Cardiac fibroblast (primary cell): ENCODE measurements around the gene PHF12.
A peak's percentile ranks its signal among the peaks of the same experiment; 100 is the strongest.
"Not testable (repeated sequence)": the region's sequence is repeated elsewhere in the genome, so short reads cannot be mapped to it uniquely, and the experiment has no call there.

Experiments used
- DNase-seq, 2 donors: peaks; one replicate each; pipeline versions ENCODE4 v3.0.0 to v3.0.0-alpha.2; 2010; ENCODE audit warnings: low read depth in 2 of 2
- H3K4me3 ChIP-seq, 2 donors: replicated peaks in 1 of 2; 1 replicate in 1 of 2; 2 replicates in 1 of 2; pipeline ENCODE4 v1.5.1; 2011; ENCODE audit warnings: low read depth in 2 of 2, low read length in 2 of 2, mild to moderate bottlenecking in 2 of 2, moderate library complexity in 1 of 2
- TF ChIP-seq, protein P1 (sequence below): IDR thresholded peaks from one replicate; pipeline ENCODE4 v1.5.1; 2011; ENCODE audit warnings: low read depth, mild to moderate bottlenecking, low read length, inconsistent platforms

The PHF12 gene

DNA sequence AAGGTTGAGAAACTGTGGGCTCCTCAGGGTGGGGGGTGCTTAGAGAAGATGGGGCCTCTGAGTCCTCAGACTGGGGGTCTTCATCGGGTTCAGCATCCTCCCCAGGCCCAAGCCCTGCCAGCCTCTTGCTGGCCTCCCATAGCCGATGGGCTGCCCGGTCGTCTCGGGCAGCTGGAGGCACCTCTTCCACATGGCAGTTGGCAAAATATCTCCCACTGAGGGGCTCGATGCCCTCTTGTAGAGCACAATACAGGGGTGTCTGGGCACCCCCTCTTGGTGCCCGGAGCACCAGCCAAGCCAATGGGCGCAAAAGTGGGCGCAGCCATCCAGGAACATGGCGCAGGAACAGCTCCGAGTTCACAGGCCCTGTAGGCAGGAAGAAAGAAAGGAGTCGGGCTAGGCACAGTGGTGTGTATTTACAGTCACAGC lies 52.8 kb downstream of the PHF12 start:
- no peak for DNase-seq
- H3K4me3 ChIP-seq = no peak overlapping the region
- TF ChIP-seq, protein P1, sequence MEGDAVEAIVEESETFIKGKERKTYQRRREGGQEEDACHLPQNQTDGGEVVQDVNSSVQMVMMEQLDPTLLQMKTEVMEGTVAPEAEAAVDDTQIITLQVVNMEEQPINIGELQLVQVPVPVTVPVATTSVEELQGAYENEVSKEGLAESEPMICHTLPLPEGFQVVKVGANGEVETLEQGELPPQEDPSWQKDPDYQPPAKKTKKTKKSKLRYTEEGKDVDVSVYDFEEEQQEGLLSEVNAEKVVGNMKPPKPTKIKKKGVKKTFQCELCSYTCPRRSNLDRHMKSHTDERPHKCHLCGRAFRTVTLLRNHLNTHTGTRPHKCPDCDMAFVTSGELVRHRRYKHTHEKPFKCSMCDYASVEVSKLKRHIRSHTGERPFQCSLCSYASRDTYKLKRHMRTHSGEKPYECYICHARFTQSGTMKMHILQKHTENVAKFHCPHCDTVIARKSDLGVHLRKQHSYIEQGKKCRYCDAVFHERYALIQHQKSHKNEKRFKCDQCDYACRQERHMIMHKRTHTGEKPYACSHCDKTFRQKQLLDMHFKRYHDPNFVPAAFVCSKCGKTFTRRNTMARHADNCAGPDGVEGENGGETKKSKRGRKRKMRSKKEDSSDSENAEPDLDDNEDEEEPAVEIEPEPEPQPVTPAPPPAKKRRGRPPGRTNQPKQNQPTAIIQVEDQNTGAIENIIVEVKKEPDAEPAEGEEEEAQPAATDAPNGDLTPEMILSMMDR = no peak

DNA sequence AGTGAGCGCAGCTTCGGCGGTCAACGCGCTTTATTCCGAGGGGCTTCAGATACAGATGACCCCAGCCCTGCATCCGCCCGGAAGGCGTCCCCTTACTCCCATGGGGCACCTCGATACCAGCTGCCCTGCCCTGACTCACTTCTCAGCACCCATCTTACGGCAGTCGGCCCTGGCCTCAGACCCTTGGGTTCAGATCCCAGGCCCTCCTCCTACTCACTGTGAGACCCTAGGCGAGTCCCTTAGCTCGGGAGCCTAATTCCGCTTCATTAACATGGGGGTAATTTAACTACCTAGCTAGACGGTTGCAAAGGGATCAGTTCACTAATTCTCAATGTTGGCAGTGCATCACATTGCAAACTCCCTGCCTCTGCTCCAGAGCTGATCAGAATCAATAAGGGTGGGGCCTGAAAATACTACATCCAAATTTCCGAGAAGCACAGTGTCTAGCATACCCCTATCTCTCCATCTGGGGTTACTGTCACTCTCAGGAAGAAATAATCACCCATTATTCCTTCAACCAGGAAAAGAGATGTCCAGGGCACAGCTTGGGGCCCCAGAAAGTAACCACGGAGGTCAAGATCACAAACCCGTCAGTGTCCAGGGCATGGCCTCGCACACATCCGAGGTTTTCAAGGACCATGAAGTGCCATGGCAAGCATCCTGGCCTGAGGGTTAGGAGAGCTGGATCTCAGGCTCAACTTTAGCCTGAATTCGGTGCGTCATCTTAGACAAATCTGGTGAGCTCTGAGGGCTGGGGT lies 53.4 kb downstream of the PHF12 start:
- H3K4me3 ChIP-seq = peak overlapping the region; percentile 83 to 86
- DNase-seq = no peak
- TF ChIP-seq, protein P1 = no peak

DNA sequence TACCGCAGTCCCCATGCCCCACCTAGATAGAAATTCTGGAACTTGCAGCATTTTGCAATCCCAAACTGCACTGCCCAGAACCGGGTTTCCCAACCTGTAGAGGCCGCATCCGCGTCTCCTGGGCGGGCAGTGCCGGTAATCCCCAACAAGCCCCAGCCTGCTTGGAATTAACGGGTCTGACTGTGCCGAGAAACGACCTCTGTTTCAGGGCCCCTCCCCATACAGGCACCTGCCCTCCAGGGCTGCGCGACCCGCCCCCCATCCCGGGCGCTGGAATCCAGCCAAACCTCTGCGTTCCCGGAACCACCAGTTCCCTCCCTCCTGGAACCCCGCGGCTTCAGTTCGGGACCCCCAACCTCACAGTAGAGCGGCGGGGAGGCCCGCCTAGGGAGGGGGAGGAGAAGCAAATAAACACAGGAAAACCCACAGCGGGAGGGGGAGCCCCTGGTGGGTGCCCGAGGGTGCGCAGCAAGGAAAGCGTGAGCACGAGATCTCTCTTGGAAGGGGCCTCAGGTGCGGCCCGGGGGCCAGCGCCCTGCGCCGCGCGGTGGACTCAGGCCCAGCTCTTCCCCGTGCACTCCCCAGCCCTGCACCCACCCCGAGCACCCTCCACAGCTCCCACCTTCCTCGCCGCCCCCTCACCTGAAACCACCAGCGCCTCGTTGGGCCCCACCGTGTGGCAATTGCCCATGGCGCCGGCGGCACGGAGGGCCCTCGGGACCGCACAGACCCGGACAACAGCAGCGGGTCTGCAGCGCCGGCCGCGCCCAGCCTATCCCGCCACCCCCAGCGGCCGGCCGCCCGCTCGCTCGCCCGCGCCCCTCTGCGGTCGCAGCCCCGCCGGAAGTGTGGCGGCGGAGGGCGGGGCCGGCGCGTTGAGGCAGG lies 54.2 kb downstream of the PHF12 start, which contains the start of gene FLOT2:
Gene FLOT2, minus strand, starts transcription at position 850 of the 885 bp plus-strand sequence. Its CDS starts 159 bp downstream, at position 691.
- peak; percentile 52 to 72 for DNase-seq

DNA sequence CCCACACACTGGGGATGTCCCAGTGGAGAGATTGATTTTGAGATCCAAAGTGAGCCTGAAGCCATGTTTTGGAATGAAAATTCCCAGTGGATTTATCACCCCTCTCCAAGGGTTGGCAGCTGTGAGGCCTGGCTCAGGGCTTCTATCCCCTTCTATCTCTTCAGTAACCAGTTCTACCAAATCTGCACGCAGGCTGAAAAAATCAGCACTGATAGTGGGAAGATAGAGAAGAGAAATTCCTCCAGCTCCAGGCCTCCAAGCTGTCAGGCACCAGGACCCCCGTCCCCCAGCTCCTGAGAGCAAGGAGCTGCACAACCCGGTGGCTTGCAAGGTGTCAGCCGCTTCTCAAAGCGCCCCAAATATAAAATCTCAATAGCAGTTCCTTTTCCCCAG lies 54.8 kb downstream of the PHF12 start:
- H3K4me3 ChIP-seq = peak overlapping the region; percentile 83 to 86
- TF ChIP-seq, protein P1 = no peak
- no peak for DNase-seq

More for the DNA sequence above, 54.2 kb downstream of the PHF12 start, which contains the start of gene FLOT2:
- TF ChIP-seq, protein P1 = peak; percentile 42
- H3K4me3 ChIP-seq = peak within 1 kb of the TSS; percentile 83 to 86

DNA sequence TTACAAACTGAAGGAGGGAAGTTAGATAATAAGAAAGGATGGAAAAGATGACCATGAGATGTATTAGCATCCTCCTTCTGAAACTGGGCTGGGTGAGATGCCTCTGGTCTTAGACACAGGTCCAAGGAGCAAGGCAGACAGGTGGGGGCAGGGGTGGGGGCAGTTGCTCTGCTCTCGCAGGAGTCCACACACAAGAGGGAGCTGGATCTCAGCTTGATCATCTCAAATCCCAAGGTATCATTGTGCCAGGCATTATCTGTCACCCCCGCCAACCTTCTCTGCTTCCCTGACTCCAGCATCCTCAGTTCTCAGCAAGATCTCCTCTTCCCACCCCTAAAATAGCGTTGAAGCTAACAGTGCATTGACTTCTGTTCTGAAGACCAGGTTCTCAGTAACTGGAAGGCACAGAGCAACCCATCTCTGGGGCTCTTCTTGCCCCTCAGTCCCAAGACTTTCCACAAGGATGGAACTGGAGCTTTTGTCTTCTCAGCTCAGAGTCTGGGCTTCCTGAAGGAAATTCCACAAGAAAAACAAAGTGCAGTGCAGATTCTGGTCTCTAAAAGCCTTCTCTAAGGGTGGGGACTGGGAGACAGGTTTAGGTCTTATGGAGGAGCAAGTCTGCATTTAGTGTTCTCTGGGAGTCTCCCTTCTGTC lies 55.4 kb downstream of the PHF12 start:
- peak overlapping the region; percentile 83 to 86 for H3K4me3 ChIP-seq
- TF ChIP-seq, protein P1 = no peak
- DNase-seq = no peak

DNA sequence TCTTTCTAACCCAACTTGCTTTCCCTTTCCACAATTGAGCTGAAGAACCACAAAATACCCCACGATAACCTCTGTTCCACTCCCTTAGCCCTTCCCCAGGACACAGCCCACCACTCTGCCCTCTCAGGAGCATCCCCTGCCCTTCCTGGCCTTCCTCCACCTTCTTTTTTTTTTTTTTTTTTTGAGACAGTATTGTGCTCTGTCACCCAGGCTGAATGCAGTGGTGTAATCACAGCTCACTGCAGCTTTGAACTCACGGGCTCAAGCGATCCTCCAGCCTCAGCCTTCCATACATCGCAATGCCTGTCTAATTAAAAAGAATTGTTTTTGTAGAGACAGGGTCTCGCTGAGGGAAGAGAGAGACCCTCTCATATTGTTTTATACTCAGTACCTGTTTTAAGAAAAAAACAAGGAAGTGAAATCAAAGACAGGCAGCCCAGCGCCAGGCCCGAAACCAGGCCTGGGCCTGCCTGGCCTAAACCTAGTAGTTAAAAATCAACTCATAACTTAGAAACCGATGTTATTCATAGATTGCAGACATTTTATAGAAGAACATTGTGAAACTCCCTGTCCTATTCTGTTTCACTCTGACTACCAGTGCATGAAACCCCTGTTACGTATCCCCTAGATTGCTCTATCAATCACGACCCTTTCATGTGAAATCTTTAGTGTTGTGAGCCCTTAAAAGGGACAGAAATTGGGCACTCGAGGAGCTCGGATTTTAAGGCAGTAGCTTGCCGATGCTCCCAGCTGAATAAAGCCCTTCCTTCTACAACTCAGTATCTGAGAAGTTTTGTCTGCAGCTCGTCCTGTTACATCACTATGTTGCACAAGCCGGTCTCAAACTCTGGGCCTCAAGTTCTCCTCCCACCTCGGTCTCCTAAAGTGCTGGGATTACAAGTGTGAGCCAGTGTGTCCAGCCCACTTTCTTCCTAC lies 57.8 kb downstream of the PHF12 start:
- DNase-seq = peak in 1 of 2 donors; percentile 36
- not testable (repeated sequence) for H3K4me3 ChIP-seq
